LNCaP clone FGC (cell line): ENCODE measurements around the gene DTWD2.

Experiments used
- DNase-seq: peaks from one replicate; pipeline ENCODE4 v3.0.0-alpha.2; 2011; ENCODE audit warnings: low read depth
- H3K4me3 ChIP-seq: 2 replicates; pipeline ENCODE4 v1.5.1; 2011; ENCODE audit warnings: mild to moderate bottlenecking, low read depth, low read length, control low read depth
- CTCF ChIP-seq: IDR thresholded peaks from 2 replicates; pipeline ENCODE4 v1.5.1; 2012; ENCODE audit warnings: mild to moderate bottlenecking; ENCODE audit not compliant: control insufficient read depth, insufficient read depth; ENCODE audit errors: extremely low read depth

Gene DTWD2

GRCh38 chr5:118987988-118988865, at the start of gene DTWD2:
DTWD2 (minus strand) TSS chr5:118988547; CDS start chr5:118988511, 36 bp downstream.
- H3K4me3 ChIP-seq, result peak within 1 kb of the TSS; percentile 51
- peak; percentile 96 for TF ChIP-seq CTCF
- peak; percentile 91 for DNase-seq

- no peak for TF ChIP-seq CTCF
- DNase-seq, result peak; percentile 98
- H3K4me3 ChIP-seq, result no peak overlapping the region
These were observed 49.3 kb upstream of the DTWD2 start for GRCh38 chr5:119037496-119038215.

GRCh38 chr5:119036101-119036762, 47.9 kb upstream of the DTWD2 start:
- no peak overlapping the region for H3K4me3 ChIP-seq
- DNase-seq, result peak; percentile 30
- no peak for TF ChIP-seq CTCF

GRCh38 chr5:119033135-119033534, 44.8 kb upstream of the DTWD2 start:
- H3K4me3 ChIP-seq, result no peak overlapping the region
- TF ChIP-seq CTCF, result no peak
- no peak for DNase-seq

- DNase-seq, result no peak
- H3K4me3 ChIP-seq, result no peak overlapping the region
- no peak for TF ChIP-seq CTCF
These were observed 44.3 kb upstream of the DTWD2 start for GRCh38 chr5:119032656-119033055.

GRCh38 chr5:119031905-119032304, 43.6 kb upstream of the DTWD2 start:
- H3K4me3 ChIP-seq, result no peak overlapping the region
- no peak for DNase-seq
- no peak for TF ChIP-seq CTCF
